OCI-LY7 (cell line): ENCODE data around the gene PPM1L.

Source experiments
- EZH2phosphoT487 ChIP-seq: fragments of 200-600 bp; sonication (generic); IDR thresholded peaks from 2 replicates; pipeline ENCODE4 v1.6.1; 2018; ENCODE audit warnings: low read depth, borderline replicate concordance, mild to moderate bottlenecking, mixed run types, antibody characterized with exemption, low read length, moderate library complexity, mixed read lengths
- TF ChIP-seq, protein P1 (sequence below): fragments of 200-600 bp; sonication (generic); conservative IDR thresholded peaks from 2 replicates; pipeline ENCODE4 v1.5.1; 2014; ENCODE audit warnings: mild to moderate bottlenecking, antibody characterized with exemption, low read length, moderate library complexity, mixed read lengths

DNA sequence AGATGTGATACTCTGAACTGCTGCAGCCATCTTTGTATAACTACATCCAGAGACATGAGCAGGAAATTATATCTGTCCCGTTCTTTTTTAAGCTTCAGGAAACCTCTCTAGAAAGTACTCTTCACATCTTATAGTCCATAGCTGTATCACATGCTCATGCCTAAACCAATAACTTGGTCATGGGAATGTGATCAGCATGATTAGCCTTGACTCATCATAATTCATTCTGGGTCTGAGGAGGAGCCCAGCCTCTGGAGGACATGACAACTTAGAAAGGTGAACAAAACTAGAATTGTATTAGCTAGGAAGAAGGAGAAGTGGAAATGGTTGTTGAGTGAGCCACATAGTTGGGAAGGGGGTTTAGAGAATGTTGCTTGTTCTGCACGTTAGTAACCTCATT, 12.9 kb downstream of the PPM1L start:
- TF ChIP-seq, protein P1, sequence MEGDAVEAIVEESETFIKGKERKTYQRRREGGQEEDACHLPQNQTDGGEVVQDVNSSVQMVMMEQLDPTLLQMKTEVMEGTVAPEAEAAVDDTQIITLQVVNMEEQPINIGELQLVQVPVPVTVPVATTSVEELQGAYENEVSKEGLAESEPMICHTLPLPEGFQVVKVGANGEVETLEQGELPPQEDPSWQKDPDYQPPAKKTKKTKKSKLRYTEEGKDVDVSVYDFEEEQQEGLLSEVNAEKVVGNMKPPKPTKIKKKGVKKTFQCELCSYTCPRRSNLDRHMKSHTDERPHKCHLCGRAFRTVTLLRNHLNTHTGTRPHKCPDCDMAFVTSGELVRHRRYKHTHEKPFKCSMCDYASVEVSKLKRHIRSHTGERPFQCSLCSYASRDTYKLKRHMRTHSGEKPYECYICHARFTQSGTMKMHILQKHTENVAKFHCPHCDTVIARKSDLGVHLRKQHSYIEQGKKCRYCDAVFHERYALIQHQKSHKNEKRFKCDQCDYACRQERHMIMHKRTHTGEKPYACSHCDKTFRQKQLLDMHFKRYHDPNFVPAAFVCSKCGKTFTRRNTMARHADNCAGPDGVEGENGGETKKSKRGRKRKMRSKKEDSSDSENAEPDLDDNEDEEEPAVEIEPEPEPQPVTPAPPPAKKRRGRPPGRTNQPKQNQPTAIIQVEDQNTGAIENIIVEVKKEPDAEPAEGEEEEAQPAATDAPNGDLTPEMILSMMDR: no peak
- no peak for TF ChIP-seq EZH2phosphoT487
